Astrocyte (in vitro differentiated cells and primary cell): ENCODE data around the gene TAGLN2. TPM values are rescaled to one million over a fixed set of nuclear protein-coding genes. Genes with fewer than 3 reads are reported as not detected.
A peak's percentile ranks its signal among the peaks of the same experiment; 100 is the strongest.

Experiments
- DNase-seq: peaks from one replicate; pipeline ENCODE4 v3.0.0-alpha.2; 2010; ENCODE audit warnings: low read depth
- FAIRE-seq: peaks from 2 replicates; lab custom pipeline; 2011; peaks lifted over from hg19 to GRCh38; lab: Jason Lieb, UNC
- H2AFZ ChIP-seq: 2 replicates; pipeline ENCODE4 v1.6.0; 2012; ENCODE audit warnings: low read depth, low read length, inconsistent platforms
- H3K27ac ChIP-seq: 2 replicates; pipeline ENCODE4 v1.5.1; 2011; ENCODE audit warnings: low read depth, low read length, inconsistent platforms
- H3K27me3 ChIP-seq: 2 replicates; pipeline ENCODE4 v1.6.0; 2011; ENCODE audit warnings: low read length, inconsistent platforms; ENCODE audit not compliant: insufficient read depth
- H3K36me3 ChIP-seq: 2 replicates; pipeline ENCODE4 v1.5.1; 2011; ENCODE audit warnings: low read length, inconsistent platforms; ENCODE audit not compliant: insufficient read depth
- H3K4me1 ChIP-seq: 2 replicates; pipeline ENCODE4 v1.5.1; 2011; ENCODE audit warnings: low read length, inconsistent platforms; ENCODE audit not compliant: insufficient read depth
- H3K4me2 ChIP-seq: 2 replicates; pipeline ENCODE4 v1.6.0; 2012; ENCODE audit warnings: low read length, inconsistent platforms
- H3K4me3 ChIP-seq: 2 replicates; pipeline ENCODE4 v1.5.1; 2011; ENCODE audit warnings: low read depth, mild to moderate bottlenecking, low read length, inconsistent platforms; ENCODE audit not compliant: insufficient read depth
- H3K79me2 ChIP-seq: 2 replicates; pipeline ENCODE4 v1.6.0; 2012; ENCODE audit warnings: mild to moderate bottlenecking, low read length, inconsistent platforms; ENCODE audit not compliant: insufficient read depth
- H3K9ac ChIP-seq: 2 replicates; pipeline ENCODE4 v1.6.0; 2012; ENCODE audit warnings: mild to moderate bottlenecking, low read length, inconsistent platforms
- H3K9me3 ChIP-seq: 2 replicates; pipeline ENCODE4 v1.5.1; 2012; ENCODE audit warnings: low read depth, mild to moderate bottlenecking, low read length, inconsistent platforms; ENCODE audit not compliant: insufficient read depth
- H4K20me1 ChIP-seq: 2 replicates; pipeline ENCODE4 v1.6.0; 2012; ENCODE audit warnings: low read length, inconsistent platforms; ENCODE audit not compliant: insufficient read depth
- H3K27ac Mint-ChIP-seq: one replicate; pipeline ENCODE4 v1.8.0; 2021; ENCODE audit warnings: mild to moderate bottlenecking, mixed read lengths; ENCODE audit not compliant: unreplicated experiment
- H3K27me3 Mint-ChIP-seq: one replicate; pipeline ENCODE4 v1.8.0; 2021; ENCODE audit warnings: low read depth, mixed read lengths; ENCODE audit not compliant: unreplicated experiment
- H3K36me3 Mint-ChIP-seq: one replicate; pipeline ENCODE4 v1.8.0; 2021; ENCODE audit warnings: low read depth, mixed read lengths; ENCODE audit not compliant: unreplicated experiment
- H3K4me1 Mint-ChIP-seq: one replicate; pipeline ENCODE4 v1.8.0; 2021; ENCODE audit warnings: low read depth, mixed read lengths; ENCODE audit not compliant: unreplicated experiment
- H3K4me3 Mint-ChIP-seq: one replicate; pipeline ENCODE4 v1.8.0; 2021; ENCODE audit warnings: mild to moderate bottlenecking, moderate library complexity, mixed read lengths; ENCODE audit not compliant: unreplicated experiment
- H3K9me3 Mint-ChIP-seq: one replicate; pipeline ENCODE4 v1.8.0; 2021; ENCODE audit warnings: mild to moderate bottlenecking, mixed read lengths; ENCODE audit not compliant: unreplicated experiment
- CTCF ChIP-seq: IDR thresholded peaks from 2 replicates; pipeline ENCODE4 v1.5.1; 2011; ENCODE audit warnings: low read depth, mild to moderate bottlenecking, inconsistent platforms, low read length, moderate library complexity; ENCODE audit not compliant: insufficient read depth
- EZH2 ChIP-seq: IDR thresholded peaks from 2 replicates; pipeline ENCODE4 v1.6.1; 2012; ENCODE audit warnings: mild to moderate bottlenecking, low read length, inconsistent platforms; ENCODE audit not compliant: insufficient read depth
- total RNA-seq: library from RNA; stranded (reverse); gene quantifications from 2 replicates; pipeline ENCODE4 v1.2.1, GENCODE V29; 2021

The TAGLN2 gene
- total RNA-seq, 1 donor from 2014 or later, result 688 TPM

DNA sequence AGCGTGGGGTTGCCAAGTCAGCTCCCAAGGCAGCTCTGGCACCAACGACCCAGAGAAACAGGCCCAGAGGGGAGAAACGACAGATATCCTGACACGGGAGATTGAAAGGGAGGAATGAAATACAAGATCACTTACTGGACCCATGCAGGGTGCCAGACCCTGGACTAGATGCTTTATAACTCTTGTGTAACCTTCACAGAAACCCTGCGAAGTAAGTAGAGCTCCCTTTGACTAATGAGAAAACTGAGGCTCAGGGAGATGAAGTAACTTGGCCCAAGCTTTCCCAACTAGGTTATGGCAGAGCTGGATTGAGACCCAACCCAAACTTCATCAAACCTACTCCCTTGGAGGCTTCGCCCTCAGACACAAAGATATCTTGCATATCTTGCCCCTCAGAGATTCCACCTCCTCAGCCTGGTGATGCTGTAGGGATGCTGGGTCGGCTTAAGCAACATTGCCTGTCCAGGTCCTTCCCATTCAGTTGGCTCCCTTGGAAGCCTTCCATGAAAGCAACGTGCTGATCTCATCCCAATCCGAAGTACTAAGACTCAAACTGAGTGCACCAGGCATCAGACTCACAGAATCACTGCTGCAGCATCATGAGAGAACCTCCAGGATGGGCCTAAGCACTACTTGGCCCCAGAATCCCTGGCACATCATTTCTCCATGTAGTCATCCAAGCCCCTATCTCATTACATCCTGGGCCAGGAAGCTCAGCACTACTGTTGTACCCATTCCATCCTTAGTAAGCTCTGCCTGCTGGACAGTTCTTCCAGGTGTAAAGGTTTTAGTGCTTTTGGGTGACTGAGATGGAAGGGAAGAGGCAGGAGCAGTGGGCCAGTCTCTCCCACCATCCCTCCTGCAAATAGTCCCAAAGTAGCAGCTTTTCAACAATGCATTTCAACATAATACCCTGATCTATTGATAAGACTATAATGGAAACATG, 21.2 kb upstream of the TAGLN2 start:
- Histone ChIP-seq H3K9ac (no peak overlapping the region), H3K27ac (no peak overlapping the region), H3K4me2 (peak overlapping the region; percentile 99), H3K4me3 (no peak overlapping the region), H3K36me3 (no peaks in the 10 kb centered on the region), H3K27me3 (peaks cover 12% of the 10 kb centered on the region), H2AFZ (peak overlapping the region; percentile 84), H3K79me2 (no peaks in the 10 kb centered on the region), H4K20me1 (no peaks in the 10 kb centered on the region), H3K4me1 (peaks cover 14% of the 10 kb centered on the region), H3K9me3 (no peaks in the 10 kb centered on the region)
- FAIRE-seq (no peak), DNase-seq (no peak)
- TF ChIP-seq CTCF (no peak), EZH2 (no peak)
- Mint-ChIP-seq H3K9me3 (no peaks in the 10 kb centered on the region), H3K4me3 (peak overlapping the region; percentile 71), H3K27me3 (peaks cover 53% of the 10 kb centered on the region), H3K36me3 (no peaks in the 10 kb centered on the region), H3K27ac (no peak overlapping the region), H3K4me1 (peaks cover 13% of the 10 kb centered on the region)

- H3K9me3 ChIP-seq, result no peaks in the 10 kb centered on the region
- Mint-ChIP-seq H3K27me3 (peaks cover 49% of the 10 kb centered on the region), H3K9me3 (no peaks in the 10 kb centered on the region), H3K4me3 (peak within 1 kb of the TSS; percentile 83), H3K4me1 (peaks cover 13% of the 10 kb centered on the region), H3K36me3 (no peaks in the 10 kb centered on the region), H3K27ac (no peak within 1 kb of the TSS)
- peaks cover 14% of the 10 kb centered on the region for H3K4me1 ChIP-seq
- TF ChIP-seq CTCF (no peak), EZH2 (no peak)
- DNase-seq (peak; percentile 55), FAIRE-seq (no peak)
- H2AFZ ChIP-seq, result peak within 1 kb of the TSS; percentile 84
- H3K27me3 ChIP-seq, result peaks cover 9% of the 10 kb centered on the region
- no peaks in the 10 kb centered on the region for H4K20me1 ChIP-seq
- peak within 1 kb of the TSS; percentile 62 for H3K4me3 ChIP-seq
- no peak within 1 kb of the TSS for H3K27ac ChIP-seq
- H3K36me3 ChIP-seq, result no peaks in the 10 kb centered on the region
- H3K79me2 ChIP-seq, result no peaks in the 10 kb centered on the region
- H3K4me2 ChIP-seq, result peak within 1 kb of the TSS; percentile 99
- peak within 1 kb of the TSS; percentile 57 for H3K9ac ChIP-seq
Measured at GRCh38 chr1:159945483-159946241, 20.4 kb upstream of the TAGLN2 start, which contains the start of gene IGSF9. TSS of gene IGSF9 (minus strand) at chr1:159945613. CDS start at chr1:159943454, 2,159 bp downstream.
